Heart right ventricle (tissue), 16 donors: ENCODE results near the gene HTR1D. TPM values are rescaled to one million over a fixed set of nuclear protein-coding genes. Genes with fewer than 3 reads are reported as not detected.

Experiments
- ATAC-seq, 8 donors: fragments of 200-7000 bp; cut with Tn5 transposase; one replicate each; pipeline ENCODE4 v1.9.1; 2020; ENCODE audit warnings: mild to moderate bottlenecking in 8 of 8, moderate library complexity in 8 of 8, moderate number of reproducible peaks in 1 of 8
- DNase-seq, 2 donors: peaks; one replicate each; pipeline ENCODE4 v3.0.0-alpha.2; 2020
- H3K27ac ChIP-seq, 10 donors: fragments of 200-600 bp; sonication (generic) in 2 of 10; one replicate each; pipeline versions ENCODE4 v1.5.0 to v1.8.0; 2020 to 2022; ENCODE audit warnings: mild to moderate bottlenecking in 3 of 10
- H3K27me3 ChIP-seq, 7 donors: fragments of 200-600 bp; one replicate each; pipeline ENCODE4 v1.8.0; 2021 to 2022; ENCODE audit warnings: mild to moderate bottlenecking in 2 of 7
- H3K36me3 ChIP-seq, 9 donors: fragments of 200-600 bp; sonication (generic) in 1 of 9; one replicate each; pipeline versions ENCODE4 v1.5.0 to v1.8.0; 2020 to 2022; ENCODE audit warnings: mild to moderate bottlenecking in 2 of 9
- H3K4me1 ChIP-seq, 9 donors: fragments of 200-600 bp; sonication (generic) in 1 of 9; one replicate each; pipeline versions ENCODE4 v1.5.0 to v1.8.0; 2020 to 2022; ENCODE audit warnings: mild to moderate bottlenecking in 4 of 9
- H3K4me3 ChIP-seq, 10 donors: fragments of 200-600 bp; sonication (generic) in 2 of 10; one replicate each; pipeline versions ENCODE4 v1.5.0 to v1.8.0; 2020 to 2022; ENCODE audit warnings: mild to moderate bottlenecking in 7 of 10, moderate library complexity in 2 of 10
- H3K9me3 ChIP-seq, 11 donors: fragments of 200-600 bp in 10 of 11; sonication (generic) in 2 of 11; one replicate each; pipeline versions ENCODE4 v1.5.0 to v1.8.0; 2013 to 2022; ENCODE audit warnings: mild to moderate bottlenecking in 2 of 11, control low read depth in 1 of 11, moderate library complexity in 1 of 11
- WGBS, 2 donors: extraction: QIAGEN DNeasy Blood & Tissue Kit; methylation state at CpG; one replicate each; pipeline ENCODE4 v1.1.7; 2013; ENCODE audit warnings: inconsistent platforms in 1 of 2; 5-methylcytosine and 5-hydroxymethylcytosine counted together
- intact Hi-C, 10 donors: fragments of 100-400 bp; cut with DNase I; formaldehyde crosslinking; loops; one replicate each; pipeline versions ENCODE4 v1.11.1 to v1.14.2; 2022
- polyA plus RNA-seq, 2 donors: library from polyadenylated mRNA; stranded (reverse); fragments of 200-250 nt; gene quantifications; one replicate each; pipeline ENCODE4 v1.2.3, GENCODE V29; 2013
- total RNA-seq, 10 donors: library from RNA; stranded (reverse); fragmentation: NEBNext Ultra II Directional in 3 of 10; extraction: Animal tissue kit (Norgen Biotek cat#: 25700) in 3 of 10; gene quantifications; one replicate each; pipeline versions ENCODE4 v1.2.1 to v1.2.4, GENCODE V29; 2021 to 2023
- TF ChIP-seq, protein P1 (sequence below), 9 donors: fragments of 200-600 bp; sonication (generic) in 2 of 9; IDR thresholded peaks; one replicate each; pipeline versions ENCODE4 v1.5.0 to v1.8.0; 2021 to 2022; ENCODE audit warnings: antibody characterized with exemption in 9 of 9, mild to moderate bottlenecking in 5 of 9, moderate library complexity in 1 of 9
- donor health status: Arrhythmogenic right ventricular cardiomyopathy.
- donor health status: ischemic (EF 13 %, LVEDD 7.1; RV severe dilation, severe dysfunction).
- donor health status: healthy with polysubstance abuse.
- donor health status: DM: no; HTN: yes; CAD: no.
- donor health status: DM: no; HTN: no; CAD: no.
- donor health status: ischemic (EF 25% LVEDD 6.9; RV normal size, moderate dysfunction).
- donor health status: ischemic (EF 25% LVEDD 5.7; RV mildly dilated, moderate dysfunction).
- donor health status: healthy.
- donor health status: DM: yes; HTN: yes; CAD: no.
- donor health status: Ischemic cardiomyopathy.
- donor health status: ischemic (EF 35%, LVEDD 5.7; RV mildly dilated, moderate dysfunction).
- donor health status: nonischemic (EF 11% LVEDD 7.7; RV severe dilation, severe dysfunction).
- donor health status: DM: yes; HTN: yes; CAD: no.
- donor health status: PGD.
- donor health status: ischemic (EF 29% LVEDD 5.4; RV normal size, mild dysfunction).
- donor health status: nonischemic (EF 23%, LVEDD 6.1; RV moderate dilation, normal function).

Gene HTR1D
- total and polyA plus RNA-seq, 12 donors, result 0.01 to 0.07 TPM; not detected in 10

DNA sequence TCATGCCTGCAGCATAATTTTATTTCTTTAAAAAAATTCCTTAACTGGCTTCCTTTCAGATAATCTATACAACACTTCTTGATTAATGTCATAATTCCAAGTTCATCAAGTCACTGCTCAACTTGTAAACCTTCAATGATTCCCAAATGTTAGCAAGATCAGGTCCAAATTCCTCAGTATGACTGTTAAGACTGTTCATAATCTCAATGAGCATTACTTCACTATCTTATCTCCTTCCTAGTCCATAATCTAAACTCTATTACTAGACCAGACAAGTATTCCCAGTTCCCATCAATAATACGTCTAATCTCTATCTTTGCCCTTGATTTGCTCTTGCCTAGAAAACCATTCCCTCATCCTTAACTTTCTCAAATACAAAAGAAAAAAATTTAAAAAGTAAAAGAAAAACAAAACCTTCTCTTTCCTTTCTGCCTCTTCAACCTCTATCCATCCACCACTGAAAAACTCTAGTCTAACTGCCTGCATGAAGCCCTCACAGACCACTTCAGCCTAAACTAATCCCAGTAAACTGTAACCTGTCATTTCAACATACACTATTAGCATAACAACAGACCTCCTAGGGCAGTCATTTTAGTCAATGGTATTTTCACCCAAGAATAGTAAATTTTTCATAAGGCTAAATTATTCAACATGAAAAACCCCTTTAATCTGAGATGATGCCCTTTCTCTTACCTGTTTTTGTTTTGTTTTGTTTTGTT, 64.2 kb downstream of the HTR1D start:
- Histone ChIP-seq H3K9me3 (no peaks in the 10 kb centered on the region), H3K27ac (no peak overlapping the region), H3K4me3 (no peak overlapping the region), H3K4me1 (peaks cover 5 to 63% (median 29%) of the 10 kb centered on the region in 9 donors), H3K36me3 (no peaks in the 10 kb centered on the region), H3K27me3 (no peaks in the 10 kb centered on the region)
- TF ChIP-seq, protein P1, sequence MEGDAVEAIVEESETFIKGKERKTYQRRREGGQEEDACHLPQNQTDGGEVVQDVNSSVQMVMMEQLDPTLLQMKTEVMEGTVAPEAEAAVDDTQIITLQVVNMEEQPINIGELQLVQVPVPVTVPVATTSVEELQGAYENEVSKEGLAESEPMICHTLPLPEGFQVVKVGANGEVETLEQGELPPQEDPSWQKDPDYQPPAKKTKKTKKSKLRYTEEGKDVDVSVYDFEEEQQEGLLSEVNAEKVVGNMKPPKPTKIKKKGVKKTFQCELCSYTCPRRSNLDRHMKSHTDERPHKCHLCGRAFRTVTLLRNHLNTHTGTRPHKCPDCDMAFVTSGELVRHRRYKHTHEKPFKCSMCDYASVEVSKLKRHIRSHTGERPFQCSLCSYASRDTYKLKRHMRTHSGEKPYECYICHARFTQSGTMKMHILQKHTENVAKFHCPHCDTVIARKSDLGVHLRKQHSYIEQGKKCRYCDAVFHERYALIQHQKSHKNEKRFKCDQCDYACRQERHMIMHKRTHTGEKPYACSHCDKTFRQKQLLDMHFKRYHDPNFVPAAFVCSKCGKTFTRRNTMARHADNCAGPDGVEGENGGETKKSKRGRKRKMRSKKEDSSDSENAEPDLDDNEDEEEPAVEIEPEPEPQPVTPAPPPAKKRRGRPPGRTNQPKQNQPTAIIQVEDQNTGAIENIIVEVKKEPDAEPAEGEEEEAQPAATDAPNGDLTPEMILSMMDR (IDR thresholded peaks at IDR 0.05), result no peak
- WGBS, 2 donors, result 32 to 42% methylated on average over 1 of the region's 1 CpG
- intact Hi-C loops, result loop anchor here in 1 of 10 donors (5.0 kb wide), 1 partner anchor 41 kb away; no protein-coding TSS in a partner anchor
- DNase-seq (no peak), ATAC-seq (no peak)

DNA sequence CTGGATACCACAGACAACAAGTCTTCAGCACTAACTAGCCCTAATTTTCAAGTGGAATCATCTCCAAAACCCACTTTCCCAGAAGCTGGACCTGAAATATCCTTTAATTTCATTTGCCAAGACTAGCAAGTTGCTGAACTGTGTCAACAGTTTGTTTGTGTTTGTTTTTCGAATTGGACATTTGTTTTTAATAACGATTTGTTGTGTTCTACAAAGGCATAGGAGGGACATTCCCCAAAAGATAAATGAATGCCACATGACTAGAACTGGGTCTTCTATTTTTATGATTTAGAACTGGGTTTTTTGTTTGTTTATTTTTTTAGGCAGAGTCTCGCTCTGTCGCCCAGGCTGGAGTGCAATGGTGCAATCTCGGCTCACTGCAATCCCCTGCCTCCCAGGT, 66.6 kb downstream of the HTR1D start:
- intact Hi-C loops, result loop anchor here in 1 of 10 donors (5.0 kb wide), 1 partner anchor 38 kb away; no protein-coding TSS in a partner anchor
- no peak for ATAC-seq
- H3K36me3 ChIP-seq, result peaks cover 0 to 5% (median 0%) of the 10 kb centered on the region in 9 donors
- TF ChIP-seq, protein P1 (IDR thresholded peaks at IDR 0.05), result no peak
- H3K4me3 ChIP-seq, result no peak overlapping the region
- DNase-seq, result no peak
- H3K4me1 ChIP-seq, result peaks cover 5 to 59% (median 27%) of the 10 kb centered on the region in 9 donors
- H3K27me3 ChIP-seq, result no peaks in the 10 kb centered on the region
- WGBS, 2 donors, result 84 to 85% methylated on average over 5 of the region's 5 CpGs
- H3K27ac ChIP-seq, result no peak overlapping the region
- no peaks in the 10 kb centered on the region for H3K9me3 ChIP-seq

- Histone ChIP-seq H3K27ac (no peak overlapping the region), H3K36me3 (peaks cover 0 to 7% (median 0%) of the 10 kb centered on the region in 9 donors), H3K4me3 (no peak overlapping the region), H3K4me1 (peaks cover 5 to 53% (median 27%) of the 10 kb centered on the region in 9 donors), H3K9me3 (no peaks in the 10 kb centered on the region), H3K27me3 (no peaks in the 10 kb centered on the region)
- no peak for ATAC-seq
- no peak for DNase-seq
- TF ChIP-seq, protein P1 (IDR thresholded peaks at IDR 0.05), result no peak
- intact Hi-C loops, result loop anchor here in 1 of 10 donors (5.0 kb wide), 1 partner anchor 38 kb away; no protein-coding TSS in a partner anchor
- 71 to 73% methylated on average over 2 of the region's 2 CpGs for WGBS, 2 donors
These were observed 67.2 kb downstream of the HTR1D start for GRCh38 chr1:23150125-23150524.

- 35 to 55% methylated on average over 1 of the region's 1 CpG for WGBS, 2 donors
- TF ChIP-seq, protein P1 (IDR thresholded peaks at IDR 0.05), result no peak
- Histone ChIP-seq H3K27me3 (no peaks in the 10 kb centered on the region), H3K4me1 (peaks cover 5 to 52% (median 23%) of the 10 kb centered on the region in 9 donors), H3K9me3 (no peaks in the 10 kb centered on the region), H3K27ac (no peak overlapping the region), H3K4me3 (no peak overlapping the region), H3K36me3 (peaks cover 0 to 11% (median 0%) of the 10 kb centered on the region in 9 donors)
- no peak for DNase-seq
- no peak for ATAC-seq
- intact Hi-C loops, result no loop called here
These were observed 68.2 kb downstream of the HTR1D start for GRCh38 chr1:23149114-23149513.
